Hematopoietic multipotent progenitor cell treated with erythropoietin and hydrocortisone succinate and interleukin-3 and kit ligand, for 17 days (in vitro differentiated cells): ENCODE results near the gene ANAPC4.
"Not testable (repeated sequence)": the region's sequence is repeated elsewhere in the genome, so short reads cannot be mapped to it uniquely, and the experiment has no call there.

Experiments
- DNase-seq: peaks from one replicate; pipeline ENCODE4 v3.0.0-alpha.2; 2015; ENCODE audit warnings: low spot score

ANAPC4 gene

GRCh38 chr4:25376754-25377571 lies at the start of gene ANAPC4:
Gene ANAPC4, plus strand, starts transcription at chr4:25377263. Its CDS starts 165 bp downstream, at chr4:25377428.
- peak; percentile 83 for DNase-seq

GRCh38 chr4:25328463-25328862 lies 48.6 kb upstream of the ANAPC4 start:
- not testable (repeated sequence) for DNase-seq

- no peak for DNase-seq
Observed at GRCh38 chr4:25330335-25330734, 46.7 kb upstream of the ANAPC4 start.

GRCh38 chr4:25330905-25331808 lies 45.9 kb upstream of the ANAPC4 start:
- DNase-seq = no peak

- no peak for DNase-seq
Observed at GRCh38 chr4:25343671-25344070, 33.4 kb upstream of the ANAPC4 start.

GRCh38 chr4:25345744-25346143 lies 31.3 kb upstream of the ANAPC4 start:
- DNase-seq = no peak

- DNase-seq = no peak
Observed at GRCh38 chr4:25346913-25347312, 30.1 kb upstream of the ANAPC4 start.

- no peak for DNase-seq
Observed at GRCh38 chr4:25347473-25347872, 29.6 kb upstream of the ANAPC4 start.

- DNase-seq = no peak
Observed at GRCh38 chr4:25347971-25348370, 29.1 kb upstream of the ANAPC4 start.

- DNase-seq = no peak
Observed at GRCh38 chr4:25350561-25350960, 26.5 kb upstream of the ANAPC4 start.

- no peak for DNase-seq
Observed at GRCh38 chr4:25351777-25352416, 25.2 kb upstream of the ANAPC4 start.

- no peak for DNase-seq
Observed at GRCh38 chr4:25356068-25356467, 21.0 kb upstream of the ANAPC4 start.

GRCh38 chr4:25358515-25359275 lies 18.4 kb upstream of the ANAPC4 start:
- DNase-seq = no peak

- DNase-seq = no peak
Observed at GRCh38 chr4:25361253-25361652, 15.8 kb upstream of the ANAPC4 start.

- DNase-seq = peak; percentile 58
Observed at GRCh38 chr4:25367004-25367621, 9.9 kb upstream of the ANAPC4 start.

- DNase-seq = no peak
Observed at GRCh38 chr4:25367877-25368276, 9.2 kb upstream of the ANAPC4 start.

GRCh38 chr4:25368315-25368714 lies 8.7 kb upstream of the ANAPC4 start:
- no peak for DNase-seq

GRCh38 chr4:25370242-25370641 lies 6.8 kb upstream of the ANAPC4 start:
- DNase-seq = no peak

- DNase-seq = not testable (repeated sequence)
Observed at GRCh38 chr4:25372549-25372948, 4.5 kb upstream of the ANAPC4 start.

GRCh38 chr4:25377572-25378436 lies 741 bp downstream of the ANAPC4 start:
- DNase-seq = no peak
